ENCODE results near the gene BEND5.

- no peak for TF ChIP-seq CTCF (IDR thresholded peaks at IDR 0.05; ENCODE audit: low read length)
- no peak for TF ChIP-seq EZH2 (IDR thresholded peaks at IDR 0.05; ENCODE audit: borderline replicate concordance, low read length)
Measured at GRCh38 chr1:48691429-48692001, 85.2 kb downstream of the BEND5 start.

Data from OCI-LY1 (cell line).